ENCODE measurements around the gene SLC12A9.

GRCh38 chr7:100865372-100865911 lies 12.9 kb downstream of the SLC12A9 start:
- TF ChIP-seq ZNF571 (tag by site-specific recombination; IDR thresholded peaks at IDR 0.05) (no peak), ZNF777 (tag by site-specific recombination; IDR thresholded peaks at IDR 0.05; ENCODE audit: borderline replicate concordance) (no peak), ZNF138 (tag by site-specific recombination; IDR thresholded peaks at IDR 0.05; ENCODE audit: borderline replicate concordance) (no peak)
